Keratinocyte (primary cell): ENCODE measurements around the gene RASGEF1C. TPM values are rescaled to one million over a fixed set of nuclear protein-coding genes. Genes with fewer than 3 reads are reported as not detected.

ENCODE experiments used
- DNase-seq: peaks from one replicate; pipeline ENCODE4 v3.0.0-alpha.2; 2011; ENCODE audit warnings: low read depth, missing footprints, low spot score
- FAIRE-seq: peaks from 2 replicates; lab custom pipeline; 2011; peaks lifted over from hg19 to GRCh38; lab: Jason Lieb, UNC
- H2AFZ ChIP-seq: 2 replicates; pipeline ENCODE4 v1.6.0; 2012; ENCODE audit warnings: low read length, control low read depth, inconsistent platforms; ENCODE audit not compliant: control insufficient read depth
- H3K27ac ChIP-seq: 2 replicates; pipeline ENCODE4 v1.5.1; 2011; ENCODE audit warnings: low read length; ENCODE audit not compliant: control insufficient read depth, insufficient read depth
- H3K27me3 ChIP-seq: 3 replicates; pipeline ENCODE4 v1.6.0; 2011; ENCODE audit warnings: low read length; ENCODE audit not compliant: control insufficient read depth, insufficient read depth; ENCODE audit errors: extremely low read depth
- H3K36me3 ChIP-seq, 2 experiments: 2 replicates in 1 of 2; 3 replicates in 1 of 2; pipeline ENCODE4 v1.5.1; 2011; ENCODE audit warnings: low read length in 2 of 2, mild to moderate bottlenecking in 1 of 2; ENCODE audit not compliant: control insufficient read depth in 2 of 2, insufficient read depth in 2 of 2; ENCODE audit errors: extremely low read depth in 1 of 2
- H3K4me1 ChIP-seq: 3 replicates; pipeline ENCODE4 v1.5.1; 2011; ENCODE audit warnings: low read length; ENCODE audit not compliant: control insufficient read depth, insufficient read depth; ENCODE audit errors: extremely low read depth
- H3K4me2 ChIP-seq: 3 replicates; pipeline ENCODE4 v1.6.0; 2011; ENCODE audit warnings: low read depth, low read length; ENCODE audit not compliant: control insufficient read depth, insufficient read depth; ENCODE audit errors: extremely low read depth
- H3K4me3 ChIP-seq, 3 experiments: fragments of 200-600 bp in 1 of 3; sonication (generic) in 1 of 3; 2 replicates in 2 of 3; 3 replicates in 1 of 3; pipeline ENCODE4 v1.5.1; 2011 to 2016; ENCODE audit warnings: low read length in 3 of 3, mild to moderate bottlenecking in 3 of 3, control low read depth in 2 of 3, inconsistent platforms in 1 of 3, low read depth in 1 of 3, mixed read lengths in 1 of 3, mixed run types in 1 of 3, moderate library complexity in 1 of 3; ENCODE audit not compliant: control insufficient read depth in 2 of 3, insufficient read depth in 2 of 3; ENCODE audit errors: extremely low read depth in 1 of 3
- H3K79me2 ChIP-seq: 2 replicates; pipeline ENCODE4 v1.6.0; 2012; ENCODE audit warnings: low read length; ENCODE audit not compliant: control insufficient read depth, insufficient read depth
- H3K9ac ChIP-seq: 3 replicates; pipeline ENCODE4 v1.6.0; 2011; ENCODE audit warnings: low read length; ENCODE audit not compliant: control insufficient read depth, insufficient read depth; ENCODE audit errors: extremely low read depth
- H3K9me1 ChIP-seq: 3 replicates; pipeline ENCODE4 v1.6.0; 2011; ENCODE audit warnings: low read length; ENCODE audit not compliant: control insufficient read depth, insufficient read depth; ENCODE audit errors: extremely low read depth
- H3K9me3 ChIP-seq: 2 replicates; pipeline ENCODE4 v1.5.1; 2012; ENCODE audit warnings: low read depth, low read length; ENCODE audit not compliant: control insufficient read depth
- H4K20me1 ChIP-seq: 3 replicates; pipeline ENCODE4 v1.6.0; 2011; ENCODE audit warnings: low read length; ENCODE audit not compliant: control insufficient read depth, insufficient read depth; ENCODE audit errors: extremely low read depth
- EZH2 ChIP-seq: IDR thresholded peaks from one replicate; pipeline ENCODE4 v1.6.1; 2012; ENCODE audit warnings: inconsistent platforms, mild to moderate bottlenecking, low read length, moderate library complexity
- dilution Hi-C: fragments of 300-500 bp; cut with MboI; formaldehyde crosslinking; loops from one replicate; pipeline ENCODE4 v1.7.0; 2020; ENCODE audit warnings: low sequenced_read_pairs; ENCODE audit not compliant: extremely low pct_ligation_motif_present
- polyA plus RNA-seq, 5 experiments: library from polyadenylated mRNA; depleted of rRNA in 3 of 5; stranded (reverse) in 3 of 5; stranded (forward) in 1 of 5; unstranded in 1 of 5; fragments of >200 nt; gene quantifications; 1 replicate in 1 of 5; 2 replicates in 3 of 5; 3 replicates in 1 of 5; pipeline versions ENCODE4 v1.2.1 to v1.2.3, GENCODE V29; 2011 to 2012; ENCODE audit warnings: missing spikeins in 2 of 5, low read depth in 1 of 5, low replicate concordance in 1 of 5
- TF ChIP-seq, protein P1 (sequence below), 3 experiments: IDR thresholded peaks in 1 of 3; conservative IDR thresholded peaks in 1 of 3; optimal IDR thresholded peaks in 1 of 3; 2 replicates in 2 of 3; 3 replicates in 1 of 3; pipeline versions ENCODE3 to v1.5.1; 2011; ENCODE audit warnings: low read length in 3 of 3, mild to moderate bottlenecking in 3 of 3, moderate library complexity in 2 of 3, control low read depth in 1 of 3, inconsistent platforms in 1 of 3; ENCODE audit not compliant: insufficient read depth in 2 of 3; ENCODE audit errors: extremely low read depth in 1 of 3

Gene RASGEF1C
- polyA plus RNA-seq, 1 donor (not counting 4 experiments of a cell fraction or from before 2014, with no cell fraction given): not detected

DNA sequence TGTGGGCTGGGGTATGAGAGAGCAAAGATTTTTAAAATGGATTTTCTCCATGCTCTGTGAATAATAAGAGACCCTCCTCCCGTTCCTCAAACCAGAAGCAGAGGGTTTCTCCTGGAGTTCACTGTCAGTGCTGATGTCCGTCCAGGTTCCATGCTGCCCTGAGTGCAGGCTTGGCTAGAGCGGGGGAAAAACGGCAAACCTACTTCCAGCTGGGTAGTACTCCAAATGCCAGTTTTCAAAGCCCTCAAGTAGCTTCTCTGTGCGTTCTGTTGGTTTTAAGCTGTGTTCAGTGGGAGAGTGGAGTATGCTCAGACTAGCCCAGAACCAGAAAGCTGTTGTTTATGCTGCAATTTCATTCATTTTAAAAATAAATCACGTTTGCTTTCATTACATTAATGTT lies 40.3 kb downstream of the RASGEF1C start:
- TF ChIP-seq EZH2: no peak
- TF ChIP-seq, protein P1, sequence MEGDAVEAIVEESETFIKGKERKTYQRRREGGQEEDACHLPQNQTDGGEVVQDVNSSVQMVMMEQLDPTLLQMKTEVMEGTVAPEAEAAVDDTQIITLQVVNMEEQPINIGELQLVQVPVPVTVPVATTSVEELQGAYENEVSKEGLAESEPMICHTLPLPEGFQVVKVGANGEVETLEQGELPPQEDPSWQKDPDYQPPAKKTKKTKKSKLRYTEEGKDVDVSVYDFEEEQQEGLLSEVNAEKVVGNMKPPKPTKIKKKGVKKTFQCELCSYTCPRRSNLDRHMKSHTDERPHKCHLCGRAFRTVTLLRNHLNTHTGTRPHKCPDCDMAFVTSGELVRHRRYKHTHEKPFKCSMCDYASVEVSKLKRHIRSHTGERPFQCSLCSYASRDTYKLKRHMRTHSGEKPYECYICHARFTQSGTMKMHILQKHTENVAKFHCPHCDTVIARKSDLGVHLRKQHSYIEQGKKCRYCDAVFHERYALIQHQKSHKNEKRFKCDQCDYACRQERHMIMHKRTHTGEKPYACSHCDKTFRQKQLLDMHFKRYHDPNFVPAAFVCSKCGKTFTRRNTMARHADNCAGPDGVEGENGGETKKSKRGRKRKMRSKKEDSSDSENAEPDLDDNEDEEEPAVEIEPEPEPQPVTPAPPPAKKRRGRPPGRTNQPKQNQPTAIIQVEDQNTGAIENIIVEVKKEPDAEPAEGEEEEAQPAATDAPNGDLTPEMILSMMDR (optimal IDR thresholded peaks at IDR 0.05 in 1 of 3, IDR thresholded peaks at IDR 0.05 in 1 of 3, conservative IDR thresholded peaks at IDR 0.05 in 1 of 3; ENCODE audit: extremely low read depth in 1 of 3, insufficient read depth in 2 of 3, low read length in 3 of 3): no peak
- H3K9me1 ChIP-seq: no peaks in the 10 kb centered on the region
- no peak for FAIRE-seq

DNA sequence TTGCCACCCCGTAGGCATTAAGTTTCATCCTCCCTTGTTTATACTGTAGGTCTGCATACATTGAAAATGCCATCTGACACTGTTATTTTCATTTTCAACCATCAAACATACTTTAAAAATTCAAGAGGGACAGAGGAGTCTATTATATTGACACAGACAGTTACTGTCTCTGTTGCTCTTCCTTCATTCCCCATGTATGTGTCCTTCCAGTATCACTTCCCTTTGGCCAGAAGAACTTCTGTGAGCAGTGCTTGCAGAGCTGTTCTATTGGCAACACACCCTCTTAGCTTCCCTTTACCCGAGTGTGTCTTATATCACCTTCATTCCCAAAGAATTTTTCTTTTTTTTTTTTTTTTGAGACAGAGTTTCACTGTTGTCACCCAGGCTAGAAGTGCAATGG lies 42.8 kb downstream of the RASGEF1C start:
- no peaks in the 10 kb centered on the region for H3K36me3 ChIP-seq
- no peaks in the 10 kb centered on the region for H3K4me1 ChIP-seq
- H3K4me3 ChIP-seq: no peak overlapping the region
- H2AFZ ChIP-seq: no peak overlapping the region
- H4K20me1 ChIP-seq: no peaks in the 10 kb centered on the region
- H3K9me3 ChIP-seq: no peaks in the 10 kb centered on the region
- no peaks in the 10 kb centered on the region for H3K9me1 ChIP-seq
- no peak for TF ChIP-seq EZH2
- TF ChIP-seq, protein P1 (optimal IDR thresholded peaks at IDR 0.05 in 1 of 3, IDR thresholded peaks at IDR 0.05 in 1 of 3, conservative IDR thresholded peaks at IDR 0.05 in 1 of 3; ENCODE audit: extremely low read depth in 1 of 3, insufficient read depth in 2 of 3, low read length in 3 of 3): no peak
- DNase-seq: no peak
- no peak overlapping the region for H3K9ac ChIP-seq
- no peak overlapping the region for H3K27ac ChIP-seq
- H3K27me3 ChIP-seq: peaks cover 12% of the 10 kb centered on the region
- H3K4me2 ChIP-seq: no peak overlapping the region
- no peak for FAIRE-seq
- dilution Hi-C loops: no loop called here
- H3K79me2 ChIP-seq: no peaks in the 10 kb centered on the region

More for the DNA sequence above, 40.3 kb downstream of the RASGEF1C start:
- no peaks in the 10 kb centered on the region for H3K4me1 ChIP-seq
- no peak overlapping the region for H3K4me3 ChIP-seq
- dilution Hi-C loops: no loop called here
- H3K27me3 ChIP-seq: peaks cover 12% of the 10 kb centered on the region
- no peak overlapping the region for H2AFZ ChIP-seq
- H3K27ac ChIP-seq: no peak overlapping the region
- H3K9ac ChIP-seq: no peak overlapping the region
- no peak for DNase-seq
- H3K9me3 ChIP-seq: no peaks in the 10 kb centered on the region
- no peaks in the 10 kb centered on the region for H3K36me3 ChIP-seq
- no peak overlapping the region for H3K4me2 ChIP-seq
- H4K20me1 ChIP-seq: no peaks in the 10 kb centered on the region
- H3K79me2 ChIP-seq: no peaks in the 10 kb centered on the region
